Activated CD4-positive, alpha-beta T cell treated with anti-CD3 and anti-CD28 coated beads for 4 hours (primary cell): ENCODE measurements around the gene ITPA.
A peak's percentile ranks its signal among the peaks of the same experiment; 100 is the strongest.
"Not testable (repeated sequence)": the region's sequence is repeated elsewhere in the genome, so short reads cannot be mapped to it uniquely, and the experiment has no call there.

Source experiments
- DNase-seq, 2 donors: peaks; one replicate each; pipeline ENCODE4 v3.0.0-alpha.2; 2020

Gene ITPA

DNA sequence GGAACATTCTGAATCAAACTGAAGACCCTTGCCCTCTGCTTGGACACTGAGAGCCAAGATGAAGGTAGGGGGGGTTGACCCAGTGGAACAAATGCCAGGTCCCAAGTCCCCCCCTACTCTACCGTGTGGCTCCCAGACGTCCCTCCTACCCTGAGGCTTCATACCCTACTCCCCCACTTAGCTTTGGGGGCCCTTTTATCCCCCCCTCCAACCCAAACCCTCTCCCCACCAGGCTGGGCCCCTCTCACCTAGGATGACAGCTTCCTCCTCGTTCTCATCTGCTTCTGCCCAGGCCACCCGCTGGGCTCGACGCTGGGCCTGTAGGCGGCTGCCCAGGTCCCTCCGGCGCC is 6.4 kb upstream of the ITPA start:
- no peak for DNase-seq

DNA sequence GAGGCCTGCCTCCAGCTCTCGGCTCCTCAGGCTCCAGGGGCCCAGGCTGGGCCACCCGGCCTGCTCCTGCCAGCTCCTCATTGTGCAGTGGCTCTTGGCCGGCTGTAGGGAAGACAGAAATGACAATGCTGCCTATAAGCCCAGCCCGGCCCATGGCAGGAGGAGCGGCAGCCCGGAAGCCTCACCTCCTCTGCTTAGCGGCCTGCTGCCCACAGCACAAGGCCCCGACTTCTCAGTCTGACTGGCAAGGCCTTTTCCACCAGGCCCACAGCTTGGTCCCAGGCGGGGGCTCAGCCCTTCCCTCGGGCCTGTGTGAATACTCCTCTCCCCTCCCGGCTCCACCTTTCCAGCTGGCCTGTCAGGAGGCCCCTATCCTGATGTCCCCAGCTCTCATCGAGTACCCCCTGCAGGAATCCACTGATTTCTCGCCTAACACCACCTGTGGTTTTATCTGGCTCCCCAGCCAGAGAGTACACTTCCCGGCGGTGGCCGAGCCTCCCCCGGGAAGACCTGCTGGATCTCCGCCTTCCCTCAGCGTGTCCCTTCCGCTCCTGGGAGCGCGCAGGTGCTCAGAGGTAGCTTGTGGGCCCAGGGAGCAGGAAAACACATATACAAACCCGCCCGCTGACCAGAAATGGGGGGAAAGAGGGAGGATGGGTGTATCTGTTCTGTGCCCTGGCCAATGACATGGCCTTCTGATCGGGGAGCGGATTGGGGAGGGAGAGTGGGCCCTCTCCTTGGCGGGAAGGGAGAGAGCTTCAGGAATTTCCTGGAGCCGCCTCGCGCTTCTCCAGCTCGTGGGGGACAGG is 5.8 kb upstream of the ITPA start:
- peak; percentile 22 to 29 for DNase-seq

DNA sequence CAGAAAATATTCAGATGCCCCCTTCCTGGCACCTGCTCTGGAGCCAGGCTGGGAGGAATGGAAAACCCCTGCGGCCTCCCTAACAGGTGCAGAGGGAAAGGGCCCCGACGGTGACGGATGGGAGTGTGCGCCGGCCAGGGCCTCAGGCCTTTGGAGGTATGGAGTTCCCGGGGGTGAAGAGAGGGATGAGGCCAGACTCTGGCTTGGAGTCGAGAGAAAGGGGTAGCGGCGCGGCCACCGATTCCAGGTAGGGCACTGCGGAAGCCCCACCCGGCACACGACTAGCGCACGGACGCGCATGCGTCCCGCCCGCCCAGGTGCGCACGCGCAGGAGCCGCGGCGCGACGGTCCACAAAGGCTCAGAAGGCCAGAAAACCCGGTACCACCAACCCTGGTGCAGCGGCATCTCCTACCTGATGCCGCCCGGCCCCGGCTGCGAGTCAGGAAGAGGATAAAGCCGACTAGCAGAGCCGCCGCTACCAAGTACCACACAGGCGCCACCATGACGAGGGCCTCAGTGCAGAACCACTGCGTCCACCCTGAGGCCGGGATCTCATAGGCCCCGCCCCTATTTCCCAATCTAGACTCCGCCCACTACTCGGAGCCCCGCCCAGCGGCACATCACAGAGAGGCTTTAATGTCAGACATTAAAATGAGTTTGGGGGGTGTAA is 5.0 kb upstream of the ITPA start, which contains the start of gene DDRGK1:
Gene DDRGK1, minus strand, starts transcription at position 559 of the 671 bp plus-strand sequence. Its CDS starts 55 bp downstream, at position 504.
- peak; percentile 88 to 92 for DNase-seq

- DNase-seq, result no peak
These were observed 477 bp upstream of the ITPA start for GRCh38 chr20:3208786-3209256.

- DNase-seq, result no peak
These were observed 634 bp downstream of the ITPA start for GRCh38 chr20:3209946-3210317.

DNA sequence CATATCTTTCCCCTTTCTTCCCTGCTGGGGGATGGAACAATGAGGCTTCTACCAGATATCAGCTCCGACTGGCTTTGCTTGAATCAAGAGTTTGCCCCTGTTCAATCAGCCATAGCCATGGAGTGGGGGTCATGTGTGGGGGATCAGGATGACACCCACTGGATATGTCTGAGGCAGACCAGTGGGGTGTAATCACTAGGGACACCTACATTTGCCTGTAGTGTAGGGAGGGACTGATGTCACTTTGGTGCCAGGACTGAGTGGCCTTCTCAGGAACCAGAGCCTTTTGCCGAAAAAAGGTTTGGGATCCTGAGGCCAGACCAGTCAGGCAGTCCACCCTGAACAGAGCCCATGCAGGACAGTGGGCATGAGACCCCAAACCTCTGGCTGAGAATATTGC is 1.0 kb downstream of the ITPA start:
- no peak for DNase-seq

DNA sequence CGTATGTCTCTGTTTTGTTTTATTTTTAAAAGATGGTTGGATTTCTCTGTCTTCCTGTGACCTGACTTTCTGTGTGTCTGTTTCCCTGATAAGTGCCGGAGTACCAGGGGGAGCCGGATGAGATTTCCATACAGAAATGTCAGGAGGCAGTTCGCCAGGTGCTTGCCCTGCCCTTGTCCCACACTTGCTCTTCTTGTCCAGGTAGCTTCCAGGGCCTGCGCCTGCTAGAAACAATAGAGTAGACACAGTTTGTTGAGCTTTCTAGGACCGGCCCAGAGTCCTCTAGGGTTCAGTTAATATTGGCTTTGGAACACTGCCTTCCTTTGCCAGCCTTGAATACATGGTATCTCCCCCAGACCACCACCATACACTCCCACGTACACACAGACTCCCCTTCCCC is 3.9 kb downstream of the ITPA start:
- DNase-seq, result no peak

DNA sequence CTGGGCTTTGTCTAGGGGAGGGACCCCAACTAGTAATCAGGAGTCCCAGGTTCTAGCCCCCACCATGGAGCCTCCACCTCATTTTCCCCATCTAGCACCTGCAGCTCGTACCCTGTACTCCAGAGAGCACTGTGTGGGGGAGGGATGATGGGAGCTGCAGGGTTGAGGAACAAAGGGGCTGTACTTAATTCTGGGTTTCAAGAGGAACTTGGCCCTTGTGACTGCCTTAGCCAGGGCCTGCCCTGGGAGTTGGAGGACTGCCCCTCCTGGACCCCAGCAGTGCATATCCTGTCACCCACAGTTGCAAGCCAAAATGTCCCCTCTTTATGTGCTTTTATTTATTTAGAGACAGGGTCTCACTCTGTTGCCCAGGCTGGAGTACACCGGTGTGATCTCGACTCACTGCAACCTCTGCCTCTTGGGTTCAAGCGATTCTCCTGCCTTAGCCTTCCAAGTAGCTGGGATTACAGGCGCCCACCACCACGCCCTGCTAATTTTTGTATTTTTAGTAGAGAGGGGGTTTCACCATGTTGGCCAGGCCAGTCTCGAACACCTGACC is 6.1 kb downstream of the ITPA start:
- not testable (repeated sequence) for DNase-seq

DNA sequence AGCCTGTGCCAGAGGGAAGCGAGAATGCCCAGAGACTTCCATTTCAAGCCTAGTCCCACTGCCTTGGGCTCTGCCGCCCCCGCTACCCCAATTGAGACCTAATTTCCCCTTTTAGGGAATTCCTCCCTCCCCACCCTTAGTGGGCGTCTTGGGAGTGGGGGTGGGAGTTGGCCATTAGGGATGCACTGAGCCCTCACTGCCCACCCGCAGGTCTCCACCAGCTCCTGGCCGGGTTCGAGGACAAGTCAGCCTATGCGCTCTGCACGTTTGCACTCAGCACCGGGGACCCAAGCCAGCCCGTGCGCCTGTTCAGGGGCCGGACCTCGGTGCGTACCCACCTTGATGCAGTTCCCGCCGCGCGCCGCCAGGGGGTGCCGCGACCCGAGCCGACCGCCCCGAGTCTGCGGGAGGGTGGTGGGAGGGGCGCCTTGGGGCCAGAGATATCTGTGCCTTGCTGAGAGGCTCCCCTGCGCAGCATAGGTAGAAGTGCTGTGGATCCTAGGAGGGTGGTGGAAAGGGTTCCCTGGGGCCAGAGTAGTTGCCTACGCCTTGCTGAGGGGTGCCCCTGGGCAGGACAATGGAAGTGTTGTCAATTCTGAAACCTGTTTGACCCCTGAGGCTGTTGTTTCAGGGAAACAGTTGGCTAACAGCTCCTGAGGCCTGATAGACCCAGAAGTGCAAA is 9.2 kb downstream of the ITPA start:
- DNase-seq, result peak; percentile 68 to 72

DNA sequence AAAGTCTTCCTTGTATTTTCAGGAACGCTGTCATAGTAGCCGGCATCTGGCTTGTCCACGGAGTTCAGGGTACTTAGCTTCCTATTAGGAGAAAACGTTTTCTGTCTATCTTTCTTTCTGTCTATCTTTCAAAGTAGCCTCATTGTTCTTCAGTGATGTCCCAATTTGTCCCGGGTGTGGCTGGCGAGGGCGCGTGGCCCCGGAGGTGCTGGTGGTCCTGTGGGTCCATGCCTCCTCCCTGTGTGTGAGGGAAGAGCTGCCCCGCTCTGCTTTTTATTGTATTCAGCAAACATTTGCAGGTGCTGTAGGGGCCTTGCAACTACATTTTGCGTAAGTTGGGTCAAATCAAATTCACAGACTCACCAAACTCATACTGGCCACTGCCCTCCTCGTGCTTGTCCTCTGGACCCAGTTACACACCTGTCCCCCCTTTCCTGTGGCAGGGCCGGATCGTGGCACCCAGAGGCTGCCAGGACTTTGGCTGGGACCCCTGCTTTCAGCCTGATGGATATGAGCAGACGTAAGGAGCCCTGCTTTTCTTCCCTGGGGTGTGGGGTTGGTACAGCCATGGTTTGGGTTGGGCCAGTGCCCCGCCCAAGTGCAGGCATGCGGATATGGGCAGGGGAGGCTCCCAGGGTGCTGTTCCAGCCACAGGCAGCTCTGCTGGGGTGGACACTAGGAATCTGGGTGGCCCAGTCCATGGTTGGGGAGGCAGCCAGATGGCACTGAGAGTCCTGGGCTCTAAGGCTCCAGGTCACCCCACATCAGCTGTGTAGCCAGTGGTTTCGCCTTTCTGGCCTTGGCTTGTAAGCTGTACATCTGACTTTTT is 12.3 kb downstream of the ITPA start:
- DNase-seq, result no peak

GRCh38 chr20:3222635-3223600 is 13.6 kb downstream of the ITPA start:
- DNase-seq, result peak in 1 of 2 donors; percentile 18

GRCh38 chr20:3223651-3223993 is 14.3 kb downstream of the ITPA start:
- DNase-seq, result no peak

GRCh38 chr20:3223994-3224680 is 14.8 kb downstream of the ITPA start:
- DNase-seq, result no peak

GRCh38 chr20:3224681-3225421 is 15.6 kb downstream of the ITPA start:
- DNase-seq, result no peak

- DNase-seq, result no peak
These were observed 16.8 kb downstream of the ITPA start for GRCh38 chr20:3226093-3226492.

- no peak for DNase-seq
These were observed 17.6 kb downstream of the ITPA start for GRCh38 chr20:3226864-3227263.

GRCh38 chr20:3227506-3227905 is 18.2 kb downstream of the ITPA start:
- no peak for DNase-seq

DNA sequence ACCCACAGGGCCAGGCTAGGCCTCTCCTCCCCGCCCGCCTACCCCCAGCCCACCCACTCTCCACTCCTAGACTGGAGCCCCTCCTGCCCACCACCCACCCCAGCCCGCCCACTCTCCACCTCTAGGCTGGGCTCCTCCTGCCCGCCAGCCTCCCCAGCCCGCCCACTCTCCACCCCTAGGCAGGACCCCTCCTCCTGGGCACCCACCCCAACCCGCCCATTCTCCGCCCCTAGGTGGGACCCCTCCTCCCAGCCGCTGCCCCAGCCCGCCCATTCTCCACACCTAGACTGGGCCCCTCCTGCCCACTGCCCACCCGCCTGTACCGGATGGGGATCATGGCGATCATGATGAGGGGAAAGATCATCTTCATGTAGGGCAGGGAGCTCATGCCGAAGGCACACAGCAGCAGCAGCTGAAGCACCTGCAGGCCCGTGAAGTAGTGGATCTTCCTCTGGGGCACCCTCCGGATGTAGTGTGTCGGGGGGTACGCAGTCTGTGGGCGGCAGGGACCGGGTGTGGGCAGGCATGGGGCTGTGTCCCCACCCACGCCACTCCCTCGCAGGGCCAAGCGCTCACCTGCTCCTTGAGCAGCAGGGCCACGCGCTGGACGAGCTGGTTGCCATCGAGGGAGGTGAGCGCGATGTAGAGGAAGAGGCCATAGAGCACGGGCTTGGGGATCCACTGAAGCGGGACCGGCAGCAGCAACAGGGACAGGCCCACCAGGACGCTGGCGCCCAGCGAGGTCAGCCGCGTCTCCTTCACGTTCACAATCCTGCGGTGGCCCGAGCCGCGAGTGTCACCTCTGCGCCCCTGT is 18.8 kb downstream of the ITPA start:
- no peak for DNase-seq

DNA sequence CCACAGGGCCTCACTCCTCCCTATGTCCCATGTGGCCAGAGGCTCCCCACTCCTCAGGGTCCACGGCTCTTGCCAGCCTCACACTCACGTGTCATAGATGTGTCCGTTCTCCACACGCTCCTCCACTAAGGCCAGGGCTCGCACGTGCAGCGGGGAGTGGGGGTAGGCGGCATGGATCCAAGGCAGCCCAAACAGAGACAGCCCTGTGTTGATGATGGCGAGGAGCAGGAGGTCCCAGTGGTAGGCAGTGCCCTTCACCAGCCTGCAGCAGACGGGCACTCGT is 19.4 kb downstream of the ITPA start:
- DNase-seq, result no peak
